Neural progenitor cell (in vitro differentiated cells): ENCODE measurements around the gene ADRA2B.

ENCODE experiments used
- CTCF ChIP-seq: fragments of 200-600 bp; sonication (generic); IDR thresholded peaks from 2 replicates; pipeline ENCODE4 v1.5.1; 2017; ENCODE audit warnings: antibody characterized with exemption, mild to moderate bottlenecking
- EZH2 ChIP-seq: fragments of 200-600 bp; sonication (generic); IDR thresholded peaks from 2 replicates; pipeline ENCODE4 v1.6.1; 2017; ENCODE audit warnings: antibody characterized with exemption, mild to moderate bottlenecking, moderate library complexity
- EZH2phosphoT487 ChIP-seq: fragments of 200-600 bp; sonication (generic); IDR thresholded peaks from 2 replicates; pipeline ENCODE4 v1.6.1; 2017; ENCODE audit warnings: antibody characterized with exemption

GRCh38 chr2:96138179-96139145 is 22.1 kb upstream of the ADRA2B start, which contains the start of gene ASTL:
- peak; percentile 72 for TF ChIP-seq CTCF
- peak; percentile 24 for TF ChIP-seq EZH2
- TF ChIP-seq EZH2phosphoT487 = no peak
